Calu3 (cell line): ENCODE results near the gene EHF. TPM values are rescaled to one million over a fixed set of nuclear protein-coding genes. Genes with fewer than 3 reads are reported as not detected.
A peak's percentile ranks its signal among the peaks of the same experiment; 100 is the strongest.

Experiments
- BruUV-seq: library from RNA; stranded (reverse); fragments of 400-500 nt; replicated peaks from 2 replicates; lab custom pipeline; 2021; lab: Mats Ljungman, UMichigan
- CTCF ChIA-PET: fragments of 300-600 bp; sonication (Branson Sonifier 250); formaldehyde crosslinking; loops from one replicate; lab custom pipeline; 2022; ENCODE audit warnings: antibody characterized with exemption; lab: Charles Lee
- DNase-seq: peaks from one replicate; pipeline ENCODE4 v3.0.0; 2022
- H3K27ac Mint-ChIP-seq: one replicate; pipeline ENCODE4 v1.8.0; 2022; ENCODE audit warnings: mixed read lengths; ENCODE audit not compliant: unreplicated experiment
- H3K27me3 Mint-ChIP-seq: one replicate; pipeline ENCODE4 v1.8.0; 2022; ENCODE audit warnings: mixed read lengths; ENCODE audit not compliant: unreplicated experiment
- H3K36me3 Mint-ChIP-seq: one replicate; pipeline ENCODE4 v1.8.0; 2022; ENCODE audit warnings: mild to moderate bottlenecking, moderate library complexity, mixed read lengths; ENCODE audit not compliant: insufficient read depth, unreplicated experiment
- H3K4me1 Mint-ChIP-seq: one replicate; pipeline ENCODE4 v1.8.0; 2022; ENCODE audit warnings: mild to moderate bottlenecking, low read depth, mixed read lengths; ENCODE audit not compliant: unreplicated experiment
- H3K4me3 Mint-ChIP-seq: one replicate; pipeline ENCODE4 v1.8.0; 2022; ENCODE audit warnings: mild to moderate bottlenecking, low read depth, moderate library complexity, mixed read lengths; ENCODE audit not compliant: unreplicated experiment
- H3K9me3 Mint-ChIP-seq: one replicate; pipeline ENCODE4 v1.8.0; 2022; ENCODE audit warnings: low read depth, mixed read lengths; ENCODE audit not compliant: unreplicated experiment
- CTCF ChIP-seq: fragments of 200-600 bp; IDR thresholded peaks from one replicate; pipeline ENCODE4 v1.8.0; 2022; ENCODE audit warnings: antibody characterized with exemption; ENCODE audit not compliant: unreplicated experiment
- intact Hi-C: fragments of 100-400 bp; cut with micrococcal nuclease; formaldehyde crosslinking; loops from one replicate; pipeline ENCODE4 v1.10.0; 2022; ENCODE audit not compliant: unreplicated experiment
- total RNA-seq: library from RNA; stranded (reverse); gene quantifications from 2 replicates; pipeline ENCODE4 v1.2.3, GENCODE V29; 2022

The EHF gene
- total RNA-seq, 1 experiment from 2014 or later = 286 TPM

- intact Hi-C loops = loop anchor here (5.0 kb wide), 1 partner anchor 142 kb away; no protein-coding TSS in a partner anchor
- BruUV-seq = no TSS peak
- Mint-ChIP-seq H3K4me1 (peaks cover 94% of the 10 kb centered on the region), H3K27me3 (no peaks in the 10 kb centered on the region), H3K36me3 (peaks cover 99% of the 10 kb centered on the region), H3K4me3 (peak overlapping the region; percentile 17), H3K27ac (peak overlapping the region; percentile 80), H3K9me3 (no peaks in the 10 kb centered on the region)
- TF ChIP-seq CTCF = no peak
- CTCF ChIA-PET = interaction anchor here (1.1 kb wide), 1 partner anchor 65 kb away, joined by 3 read pairs; no protein-coding TSS in a partner anchor
- no peak for DNase-seq
These were observed 29.6 kb downstream of the EHF start for GRCh38 chr11:34650528-34650927.

DNA sequence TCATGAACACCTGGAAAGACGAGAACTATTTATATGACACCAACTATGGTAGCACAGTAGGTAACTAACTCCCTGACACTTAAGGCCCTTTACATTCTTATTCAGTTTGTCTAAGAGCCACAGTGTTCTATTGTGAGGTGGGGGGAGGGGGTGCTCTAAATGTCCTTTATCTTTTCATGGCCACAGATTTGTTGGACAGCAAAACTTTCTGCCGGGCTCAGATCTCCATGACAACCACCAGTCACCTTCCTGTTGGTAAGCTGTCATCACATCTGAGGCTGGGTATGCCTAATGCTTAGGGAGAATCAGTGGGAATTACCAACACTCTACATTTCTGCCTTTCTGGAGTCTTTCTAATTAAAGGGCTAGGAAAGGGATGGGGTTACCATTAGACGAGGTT lies 30.7 kb downstream of the EHF start:
- Mint-ChIP-seq H3K27ac (peak overlapping the region; percentile 29), H3K9me3 (no peaks in the 10 kb centered on the region), H3K4me3 (no peak overlapping the region), H3K36me3 (peaks cover 98% of the 10 kb centered on the region), H3K27me3 (no peaks in the 10 kb centered on the region), H3K4me1 (peaks cover 94% of the 10 kb centered on the region)
- no TSS peak for BruUV-seq
- no peak for DNase-seq
- intact Hi-C loops = loop anchor here (5.0 kb wide), 1 partner anchor 141 kb away; no protein-coding TSS in a partner anchor
- TF ChIP-seq CTCF = no peak
- CTCF ChIA-PET = no interaction called here

- H3K27ac Mint-ChIP-seq = peak overlapping the region; percentile 81
- no peak for DNase-seq
- CTCF ChIA-PET = interaction anchor here (3.9 to 5.5 kb wide), 2 partner anchors 12 to 66 kb away, joined by 18 to 50 read pairs; no protein-coding TSS in a partner anchor
- TSS peak; percentile 2 for BruUV-seq
- peaks cover 98% of the 10 kb centered on the region for H3K36me3 Mint-ChIP-seq
- no peaks in the 10 kb centered on the region for H3K27me3 Mint-ChIP-seq
- peak overlapping the region; percentile 56 for H3K4me3 Mint-ChIP-seq
- peaks cover 94% of the 10 kb centered on the region for H3K4me1 Mint-ChIP-seq
- intact Hi-C loops = loop anchor here (5.0 kb wide), 1 partner anchor 140 kb away; no protein-coding TSS in a partner anchor
- H3K9me3 Mint-ChIP-seq = no peaks in the 10 kb centered on the region
- TF ChIP-seq CTCF = no peak
These were observed 31.5 kb downstream of the EHF start for GRCh38 chr11:34652191-34652973.

DNA sequence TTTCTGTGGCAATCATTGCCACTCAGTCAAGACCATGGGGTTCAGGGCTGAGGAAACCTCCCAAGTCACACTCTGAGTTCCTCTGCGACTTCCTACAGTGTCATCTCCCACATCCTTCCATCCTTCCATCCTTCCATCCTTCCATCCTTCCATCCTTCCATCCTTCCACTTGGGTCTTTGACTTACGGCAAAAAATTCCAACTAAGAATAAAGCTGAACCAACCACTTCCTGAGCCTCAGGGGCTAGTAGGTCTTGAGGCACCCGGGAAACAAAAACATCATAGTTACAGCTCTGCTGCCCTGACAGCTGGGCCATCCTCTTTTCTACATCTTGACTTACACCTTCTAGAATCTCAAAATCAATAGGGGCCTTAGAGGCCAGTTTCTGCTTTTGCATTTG lies 32.1 kb downstream of the EHF start:
- Mint-ChIP-seq H3K4me3 (peak overlapping the region; percentile 56), H3K36me3 (peaks cover 98% of the 10 kb centered on the region), H3K27ac (peak overlapping the region; percentile 81)

More for the DNA sequence above, 32.1 kb downstream of the EHF start:
- H3K9me3 Mint-ChIP-seq = no peaks in the 10 kb centered on the region
- BruUV-seq = no TSS peak
- intact Hi-C loops = loop anchor here (5.0 kb wide), 1 partner anchor 139 kb away; no protein-coding TSS in a partner anchor
- TF ChIP-seq CTCF = no peak
- peaks cover 88% of the 10 kb centered on the region for H3K4me1 Mint-ChIP-seq
- H3K27me3 Mint-ChIP-seq = no peaks in the 10 kb centered on the region
- CTCF ChIA-PET = interaction anchor here (1.0 to 5.5 kb wide), 6 partner anchors 9 to 140 kb away, joined by 4 to 50 read pairs (median 11); partner anchors contain the start of gene ELF5
- DNase-seq = no peak
